ENCODE data around the gene ELF1. TPM values are rescaled to one million over a fixed set of nuclear protein-coding genes. Genes with fewer than 3 reads are reported as not detected.

The ELF1 gene
- total and polyA plus RNA-seq, 2 of the 8 experiments (the other 6 are each of a cell fraction or from before 2014, with no cell fraction given): 5.6 to 18.2 TPM

DNA sequence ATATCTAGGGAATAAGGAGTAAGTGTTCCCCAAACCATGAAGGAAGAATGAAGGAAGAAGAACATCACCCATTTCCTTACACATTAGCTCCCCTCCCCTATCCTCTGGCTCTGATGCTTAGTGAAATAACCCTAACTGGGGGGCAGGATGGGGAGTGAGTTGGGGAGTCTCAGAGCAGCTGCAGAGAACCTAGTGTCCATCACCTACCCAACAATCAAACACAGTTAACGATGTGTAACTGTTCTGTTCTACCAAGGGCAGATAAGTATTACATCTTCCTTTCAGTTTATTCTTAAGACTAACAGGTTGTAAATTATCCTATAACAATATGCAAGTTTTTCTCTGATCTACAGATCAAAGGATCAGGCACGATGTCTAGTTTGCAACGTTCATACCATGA, 12.8 kb downstream of the ELF1 start (continued):
- TF ChIP-seq, protein P1, sequence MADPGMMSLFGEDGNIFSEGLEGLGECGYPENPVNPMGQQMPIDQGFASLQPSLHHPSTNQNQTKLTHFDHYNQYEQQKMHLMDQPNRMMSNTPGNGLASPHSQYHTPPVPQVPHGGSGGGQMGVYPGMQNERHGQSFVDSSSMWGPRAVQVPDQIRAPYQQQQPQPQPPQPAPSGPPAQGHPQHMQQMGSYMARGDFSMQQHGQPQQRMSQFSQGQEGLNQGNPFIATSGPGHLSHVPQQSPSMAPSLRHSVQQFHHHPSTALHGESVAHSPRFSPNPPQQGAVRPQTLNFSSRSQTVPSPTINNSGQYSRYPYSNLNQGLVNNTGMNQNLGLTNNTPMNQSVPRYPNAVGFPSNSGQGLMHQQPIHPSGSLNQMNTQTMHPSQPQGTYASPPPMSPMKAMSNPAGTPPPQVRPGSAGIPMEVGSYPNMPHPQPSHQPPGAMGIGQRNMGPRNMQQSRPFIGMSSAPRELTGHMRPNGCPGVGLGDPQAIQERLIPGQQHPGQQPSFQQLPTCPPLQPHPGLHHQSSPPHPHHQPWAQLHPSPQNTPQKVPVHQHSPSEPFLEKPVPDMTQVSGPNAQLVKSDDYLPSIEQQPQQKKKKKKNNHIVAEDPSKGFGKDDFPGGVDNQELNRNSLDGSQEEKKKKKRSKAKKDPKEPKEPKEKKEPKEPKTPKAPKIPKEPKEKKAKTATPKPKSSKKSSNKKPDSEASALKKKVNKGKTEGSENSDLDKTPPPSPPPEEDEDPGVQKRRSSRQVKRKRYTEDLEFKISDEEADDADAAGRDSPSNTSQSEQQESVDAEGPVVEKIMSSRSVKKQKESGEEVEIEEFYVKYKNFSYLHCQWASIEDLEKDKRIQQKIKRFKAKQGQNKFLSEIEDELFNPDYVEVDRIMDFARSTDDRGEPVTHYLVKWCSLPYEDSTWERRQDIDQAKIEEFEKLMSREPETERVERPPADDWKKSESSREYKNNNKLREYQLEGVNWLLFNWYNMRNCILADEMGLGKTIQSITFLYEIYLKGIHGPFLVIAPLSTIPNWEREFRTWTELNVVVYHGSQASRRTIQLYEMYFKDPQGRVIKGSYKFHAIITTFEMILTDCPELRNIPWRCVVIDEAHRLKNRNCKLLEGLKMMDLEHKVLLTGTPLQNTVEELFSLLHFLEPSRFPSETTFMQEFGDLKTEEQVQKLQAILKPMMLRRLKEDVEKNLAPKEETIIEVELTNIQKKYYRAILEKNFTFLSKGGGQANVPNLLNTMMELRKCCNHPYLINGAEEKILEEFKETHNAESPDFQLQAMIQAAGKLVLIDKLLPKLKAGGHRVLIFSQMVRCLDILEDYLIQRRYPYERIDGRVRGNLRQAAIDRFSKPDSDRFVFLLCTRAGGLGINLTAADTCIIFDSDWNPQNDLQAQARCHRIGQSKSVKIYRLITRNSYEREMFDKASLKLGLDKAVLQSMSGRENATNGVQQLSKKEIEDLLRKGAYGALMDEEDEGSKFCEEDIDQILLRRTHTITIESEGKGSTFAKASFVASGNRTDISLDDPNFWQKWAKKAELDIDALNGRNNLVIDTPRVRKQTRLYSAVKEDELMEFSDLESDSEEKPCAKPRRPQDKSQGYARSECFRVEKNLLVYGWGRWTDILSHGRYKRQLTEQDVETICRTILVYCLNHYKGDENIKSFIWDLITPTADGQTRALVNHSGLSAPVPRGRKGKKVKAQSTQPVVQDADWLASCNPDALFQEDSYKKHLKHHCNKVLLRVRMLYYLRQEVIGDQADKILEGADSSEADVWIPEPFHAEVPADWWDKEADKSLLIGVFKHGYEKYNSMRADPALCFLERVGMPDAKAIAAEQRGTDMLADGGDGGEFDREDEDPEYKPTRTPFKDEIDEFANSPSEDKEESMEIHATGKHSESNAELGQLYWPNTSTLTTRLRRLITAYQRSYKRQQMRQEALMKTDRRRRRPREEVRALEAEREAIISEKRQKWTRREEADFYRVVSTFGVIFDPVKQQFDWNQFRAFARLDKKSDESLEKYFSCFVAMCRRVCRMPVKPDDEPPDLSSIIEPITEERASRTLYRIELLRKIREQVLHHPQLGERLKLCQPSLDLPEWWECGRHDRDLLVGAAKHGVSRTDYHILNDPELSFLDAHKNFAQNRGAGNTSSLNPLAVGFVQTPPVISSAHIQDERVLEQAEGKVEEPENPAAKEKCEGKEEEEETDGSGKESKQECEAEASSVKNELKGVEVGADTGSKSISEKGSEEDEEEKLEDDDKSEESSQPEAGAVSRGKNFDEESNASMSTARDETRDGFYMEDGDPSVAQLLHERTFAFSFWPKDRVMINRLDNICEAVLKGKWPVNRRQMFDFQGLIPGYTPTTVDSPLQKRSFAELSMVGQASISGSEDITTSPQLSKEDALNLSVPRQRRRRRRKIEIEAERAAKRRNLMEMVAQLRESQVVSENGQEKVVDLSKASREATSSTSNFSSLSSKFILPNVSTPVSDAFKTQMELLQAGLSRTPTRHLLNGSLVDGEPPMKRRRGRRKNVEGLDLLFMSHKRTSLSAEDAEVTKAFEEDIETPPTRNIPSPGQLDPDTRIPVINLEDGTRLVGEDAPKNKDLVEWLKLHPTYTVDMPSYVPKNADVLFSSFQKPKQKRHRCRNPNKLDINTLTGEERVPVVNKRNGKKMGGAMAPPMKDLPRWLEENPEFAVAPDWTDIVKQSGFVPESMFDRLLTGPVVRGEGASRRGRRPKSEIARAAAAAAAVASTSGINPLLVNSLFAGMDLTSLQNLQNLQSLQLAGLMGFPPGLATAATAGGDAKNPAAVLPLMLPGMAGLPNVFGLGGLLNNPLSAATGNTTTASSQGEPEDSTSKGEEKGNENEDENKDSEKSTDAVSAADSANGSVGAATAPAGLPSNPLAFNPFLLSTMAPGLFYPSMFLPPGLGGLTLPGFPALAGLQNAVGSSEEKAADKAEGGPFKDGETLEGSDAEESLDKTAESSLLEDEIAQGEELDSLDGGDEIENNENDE (IDR thresholded peaks at IDR 0.05; ENCODE audit: insufficient replicate concordance, low read length): no peak
- no peak for TF ChIP-seq RNF2 (IDR thresholded peaks at IDR 0.05; ENCODE audit: borderline replicate concordance, low read depth, low read length, missing control alignments, poor library complexity, severe bottlenecking)
- no peak for TF ChIP-seq TCF12 (IDR thresholded peaks at IDR 0.05; ENCODE audit: low read depth, low read length)
- no peak for TF ChIP-seq CBX8 (IDR thresholded peaks at IDR 0.05; ENCODE audit: borderline replicate concordance, low read depth, low read length)
- TF ChIP-seq POLR2AphosphoS5 (IDR thresholded peaks at IDR 0.05; ENCODE audit: low read depth, low read length): no peak
- TF ChIP-seq RBBP5 (IDR thresholded peaks at IDR 0.05; ENCODE audit: borderline replicate concordance, low read depth, low read length): no peak
- TF ChIP-seq GABPA (IDR thresholded peaks at IDR 0.05; ENCODE audit: borderline replicate concordance, insufficient read depth, low read length): no peak
- no peak for TF ChIP-seq SIRT6 (IDR thresholded peaks at IDR 0.05; ENCODE audit: low read length)
- TF ChIP-seq EZH2 (IDR thresholded peaks at IDR 0.05; ENCODE audit: low read depth, low read length, severe bottlenecking): no peak
- no peak for TF ChIP-seq POLR2A (IDR thresholded peaks at IDR 0.05; ENCODE audit: control extremely low read depth in 1 of 2, low read depth in 2 of 2, low read length in 2 of 2)
- TF ChIP-seq CEBPB (IDR thresholded peaks at IDR 0.05; ENCODE audit: low read depth, low read length): no peak
